ENCODE measurements around the gene GNA12.

Gene GNA12

GRCh38 chr7:2844153-2845033 is at the start of gene GNA12:
TSS of gene GNA12 (minus strand) at chr7:2844308. CDS start at chr7:2844161, 147 bp downstream.
- DNase-seq: peak; percentile 99

GRCh38 chr7:2893411-2893861 is 49.3 kb upstream of the GNA12 start:
- no peak for DNase-seq

- DNase-seq: no peak
Observed at GRCh38 chr7:2892549-2892948, 48.4 kb upstream of the GNA12 start.

- no peak for DNase-seq
Observed at GRCh38 chr7:2887816-2888215, 43.7 kb upstream of the GNA12 start.

- DNase-seq: peak; percentile 83
Observed at GRCh38 chr7:2886900-2887299, 42.8 kb upstream of the GNA12 start.

GRCh38 chr7:2886391-2886790 is 42.3 kb upstream of the GNA12 start:
- no peak for DNase-seq

- no peak for DNase-seq
Observed at GRCh38 chr7:2884161-2884560, 40.1 kb upstream of the GNA12 start.

- no peak for DNase-seq
Observed at GRCh38 chr7:2883101-2883500, 39.0 kb upstream of the GNA12 start.

- DNase-seq: no peak
Observed at GRCh38 chr7:2882111-2882510, 38.0 kb upstream of the GNA12 start.

GRCh38 chr7:2880874-2881533 is 36.9 kb upstream of the GNA12 start:
- no peak for DNase-seq

GRCh38 chr7:2880051-2880450 is 35.9 kb upstream of the GNA12 start:
- no peak for DNase-seq

- DNase-seq: no peak
Observed at GRCh38 chr7:2879354-2879753, 35.2 kb upstream of the GNA12 start.

- DNase-seq: no peak
Observed at GRCh38 chr7:2878306-2878705, 34.2 kb upstream of the GNA12 start.

- DNase-seq: no peak
Observed at GRCh38 chr7:2876031-2876731, 32.1 kb upstream of the GNA12 start.

GRCh38 chr7:2873686-2874551 is 29.8 kb upstream of the GNA12 start:
- DNase-seq: peak; percentile 24

GRCh38 chr7:2873146-2873545 is 29.0 kb upstream of the GNA12 start:
- no peak for DNase-seq

GRCh38 chr7:2872296-2872874 is 28.3 kb upstream of the GNA12 start:
- no peak for DNase-seq

GRCh38 chr7:2870471-2870931 is 26.4 kb upstream of the GNA12 start:
- DNase-seq: peak; percentile 49

- no peak for DNase-seq
Observed at GRCh38 chr7:2869981-2870380, 25.9 kb upstream of the GNA12 start.

- no peak for DNase-seq
Observed at GRCh38 chr7:2866601-2867000, 22.5 kb upstream of the GNA12 start.

GRCh38 chr7:2864999-2865670 is 21.0 kb upstream of the GNA12 start:
- DNase-seq: peak; percentile 81

Data from hematopoietic multipotent progenitor cell treated with erythropoietin and hydrocortisone succinate and interleukin-3 and kit ligand, for 6 days (in vitro differentiated cells).